Measurements from ENCODE around the gene INPP1. TPM values are rescaled to one million over a fixed set of nuclear protein-coding genes. Genes with fewer than 3 reads are reported as not detected.

The INPP1 gene
- total RNA-seq, 1 donor from 2014 or later, result 15.3 TPM

GRCh38 chr2:190417045-190417842 is 73.9 kb downstream of the INPP1 start:
- no peak for TF ChIP-seq CTCF (conservative IDR thresholded peaks at IDR 0.05)
- no peak overlapping the region for H3K27ac Mint-ChIP-seq (ENCODE audit: unreplicated experiment)
- no peaks in the 10 kb centered on the region for H3K36me3 Mint-ChIP-seq (ENCODE audit: low read depth)
- H3K27me3 Mint-ChIP-seq (ENCODE audit: low read depth), result peaks cover 16% of the 10 kb centered on the region
- no peaks in the 10 kb centered on the region for H3K9me3 Mint-ChIP-seq
- no peak overlapping the region for H3K4me3 Mint-ChIP-seq
- DNase-seq (ENCODE audit: low read depth, low spot score), result no peak
- H3K4me1 Mint-ChIP-seq, result no peaks in the 10 kb centered on the region

- H3K4me1 Mint-ChIP-seq, result no peaks in the 10 kb centered on the region
- no peaks in the 10 kb centered on the region for H3K9me3 Mint-ChIP-seq
- H3K27me3 Mint-ChIP-seq (ENCODE audit: low read depth), result peaks cover 12% of the 10 kb centered on the region
- no peak overlapping the region for H3K4me3 Mint-ChIP-seq
- TF ChIP-seq CTCF (conservative IDR thresholded peaks at IDR 0.05), result no peak
- H3K36me3 Mint-ChIP-seq (ENCODE audit: low read depth), result no peaks in the 10 kb centered on the region
- no peak overlapping the region for H3K27ac Mint-ChIP-seq (ENCODE audit: unreplicated experiment)
- no peak for DNase-seq (ENCODE audit: low read depth, low spot score)
Measured at GRCh38 chr2:190418727-190419126, 75.3 kb downstream of the INPP1 start.

- no peaks in the 10 kb centered on the region for H3K36me3 Mint-ChIP-seq (ENCODE audit: low read depth)
- peaks cover under 1% of the 10 kb centered on the region for H3K9me3 Mint-ChIP-seq
- DNase-seq (ENCODE audit: low read depth, low spot score), result no peak
- peaks cover 12% of the 10 kb centered on the region for H3K27me3 Mint-ChIP-seq (ENCODE audit: low read depth)
- TF ChIP-seq CTCF (conservative IDR thresholded peaks at IDR 0.05), result no peak
- no peak overlapping the region for H3K4me3 Mint-ChIP-seq
- no peak overlapping the region for H3K27ac Mint-ChIP-seq (ENCODE audit: unreplicated experiment)
- H3K4me1 Mint-ChIP-seq, result no peaks in the 10 kb centered on the region
Measured at GRCh38 chr2:190420801-190421200, 77.4 kb downstream of the INPP1 start.

Other genes starting within 250 kb of the INPP1 start
- gene HIBCH, start 23.8 kb upstream of the INPP1 start, total RNA-seq, result 32.6 and 33.7 TPM in 2 replicates
- gene MFSD6, start 64.8 kb downstream of the INPP1 start, total RNA-seq, result 1.5 and 2.1 TPM in 2 replicates
- gene NEMP2, start 191.1 kb downstream of the INPP1 start, total RNA-seq, result 7.6 and 9.8 TPM in 2 replicates